SK-N-SH treated with all-trans-retinoic acid at 6 μM for 48 hours (cell line): ENCODE data around the gene ZNF491.

Experiments used
- ARNTL ChIP-seq: fragments of 450-650 bp; formaldehyde crosslinking; IDR thresholded peaks from 2 replicates; pipeline ENCODE4 v1.5.0; 2020; ENCODE audit warnings: low read depth, mild to moderate bottlenecking, moderate library complexity, borderline replicate concordance
- GLIS3 ChIP-seq: fragments of 250-450 bp; sonication (Bioruptor Pico); IDR thresholded peaks from 2 replicates; pipeline ENCODE4 v1.5.0; 2020; ENCODE audit warnings: mild to moderate bottlenecking, moderate library complexity
- PATZ1 ChIP-seq: fragments of 250-450 bp; sonication (Bioruptor Pico); IDR thresholded peaks from 2 replicates; pipeline ENCODE4 v1.8.0; 2020; ENCODE audit warnings: mild to moderate bottlenecking, moderate library complexity, borderline replicate concordance
- SNAI2 ChIP-seq: fragments of 250-450 bp; sonication (Bioruptor Pico); IDR thresholded peaks from 2 replicates; pipeline ENCODE4 v1.5.0; 2020; ENCODE audit warnings: mild to moderate bottlenecking, moderate library complexity
- TOX ChIP-seq: fragments of 250-450 bp; sonication (Bioruptor Pico); IDR thresholded peaks from 2 replicates; pipeline ENCODE4 v1.8.0; 2021; ENCODE audit warnings: mild to moderate bottlenecking, moderate library complexity, borderline replicate concordance
- ZC3H10 ChIP-seq: fragments of 250-450 bp; sonication (Bioruptor Pico); IDR thresholded peaks from 2 replicates; pipeline ENCODE4 v1.5.1; 2021; ENCODE audit warnings: mild to moderate bottlenecking, moderate library complexity
- ZFP3 ChIP-seq: fragments of 250-450 bp; sonication (Bioruptor Pico); IDR thresholded peaks from 2 replicates; pipeline ENCODE4 v1.5.0; 2020; ENCODE audit warnings: mild to moderate bottlenecking, moderate library complexity
- ZFP30 ChIP-seq: fragments of 450-650 bp; formaldehyde crosslinking; IDR thresholded peaks from 2 replicates; pipeline ENCODE4 v1.5.0; 2022; ENCODE audit warnings: mild to moderate bottlenecking, moderate library complexity

GRCh38 chr19:11797491-11797890, 832 bp upstream of the ZNF491 start:
- TF ChIP-seq TOX (CRISPR knock-in tag) = no peak
- no peak for TF ChIP-seq ZFP30
- TF ChIP-seq ZC3H10 = no peak
- TF ChIP-seq ZFP3 (CRISPR knock-in tag) = no peak
- TF ChIP-seq SNAI2 = peak; percentile 80; the same call in 1 of the 2 replicates
- no peak for TF ChIP-seq PATZ1
- no peak for TF ChIP-seq GLIS3
- no peak for TF ChIP-seq ARNTL (CRISPR knock-in tag)
